Fibroblast of mammary gland (primary cell): ENCODE measurements around the gene SOCS3.

Source experiments
- DNase-seq: peaks from one replicate; pipeline ENCODE4 v3.0.0-alpha.2; 2010; ENCODE audit warnings: low read depth
- H3K4me3 ChIP-seq: 2 replicates; pipeline ENCODE4 v1.5.1; 2011; ENCODE audit warnings: low read depth, mild to moderate bottlenecking, low read length, moderate library complexity; ENCODE audit not compliant: control insufficient read depth
- TF ChIP-seq, protein P1 (sequence below): conservative IDR thresholded peaks from 2 replicates; pipeline ENCODE4 v1.5.1; 2011; ENCODE audit warnings: low read depth, low read length, inconsistent platforms; ENCODE audit not compliant: control insufficient read depth, insufficient read depth

Gene SOCS3

GRCh38 chr17:78324391-78325075, 35.3 kb downstream of the SOCS3 start:
- peak; percentile 89 for DNase-seq
- TF ChIP-seq, protein P1, sequence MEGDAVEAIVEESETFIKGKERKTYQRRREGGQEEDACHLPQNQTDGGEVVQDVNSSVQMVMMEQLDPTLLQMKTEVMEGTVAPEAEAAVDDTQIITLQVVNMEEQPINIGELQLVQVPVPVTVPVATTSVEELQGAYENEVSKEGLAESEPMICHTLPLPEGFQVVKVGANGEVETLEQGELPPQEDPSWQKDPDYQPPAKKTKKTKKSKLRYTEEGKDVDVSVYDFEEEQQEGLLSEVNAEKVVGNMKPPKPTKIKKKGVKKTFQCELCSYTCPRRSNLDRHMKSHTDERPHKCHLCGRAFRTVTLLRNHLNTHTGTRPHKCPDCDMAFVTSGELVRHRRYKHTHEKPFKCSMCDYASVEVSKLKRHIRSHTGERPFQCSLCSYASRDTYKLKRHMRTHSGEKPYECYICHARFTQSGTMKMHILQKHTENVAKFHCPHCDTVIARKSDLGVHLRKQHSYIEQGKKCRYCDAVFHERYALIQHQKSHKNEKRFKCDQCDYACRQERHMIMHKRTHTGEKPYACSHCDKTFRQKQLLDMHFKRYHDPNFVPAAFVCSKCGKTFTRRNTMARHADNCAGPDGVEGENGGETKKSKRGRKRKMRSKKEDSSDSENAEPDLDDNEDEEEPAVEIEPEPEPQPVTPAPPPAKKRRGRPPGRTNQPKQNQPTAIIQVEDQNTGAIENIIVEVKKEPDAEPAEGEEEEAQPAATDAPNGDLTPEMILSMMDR: no peak
- H3K4me3 ChIP-seq: no peak overlapping the region

- DNase-seq: no peak
- no peak overlapping the region for H3K4me3 ChIP-seq
- TF ChIP-seq, protein P1: no peak
These were observed 36.0 kb downstream of the SOCS3 start for GRCh38 chr17:78323826-78324390.

DNA sequence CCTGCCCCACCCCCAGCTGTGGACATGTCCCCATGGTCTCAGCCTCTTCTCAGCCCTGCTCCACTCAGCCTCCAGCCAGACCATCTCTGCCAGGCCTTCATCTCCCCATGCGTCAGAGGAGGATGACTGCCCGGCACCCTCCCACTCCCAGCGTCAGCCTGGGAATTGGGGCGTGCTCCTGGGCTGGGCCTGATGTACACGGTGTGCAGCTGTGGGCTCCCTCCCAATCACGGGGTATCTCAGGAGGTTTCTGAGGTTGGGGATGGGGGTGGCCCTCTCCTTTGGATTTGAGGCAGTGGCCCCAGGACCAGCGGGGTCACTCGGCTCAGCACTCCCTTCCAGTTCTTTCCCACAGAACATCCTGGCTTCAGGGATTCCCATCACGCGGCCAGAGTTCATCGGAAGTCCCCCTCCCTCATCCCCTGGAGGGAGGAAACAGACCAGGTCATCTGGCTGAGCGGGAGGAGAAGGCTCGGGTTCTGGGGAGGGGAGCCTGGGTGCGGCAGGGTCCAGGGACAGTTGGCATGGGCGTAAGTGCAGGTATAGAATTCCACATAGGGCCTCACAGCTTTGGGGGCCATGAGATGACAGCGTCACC, 36.9 kb downstream of the SOCS3 start:
- peak; percentile 95 for DNase-seq
- TF ChIP-seq, protein P1: no peak
- H3K4me3 ChIP-seq: no peak overlapping the region

- DNase-seq: no peak
- H3K4me3 ChIP-seq: no peak overlapping the region
- TF ChIP-seq, protein P1: no peak
These were observed 37.5 kb downstream of the SOCS3 start for GRCh38 chr17:78322327-78322857.

GRCh38 chr17:78318843-78319242, 41.0 kb downstream of the SOCS3 start:
- TF ChIP-seq, protein P1: no peak
- H3K4me3 ChIP-seq: no peak overlapping the region

DNA sequence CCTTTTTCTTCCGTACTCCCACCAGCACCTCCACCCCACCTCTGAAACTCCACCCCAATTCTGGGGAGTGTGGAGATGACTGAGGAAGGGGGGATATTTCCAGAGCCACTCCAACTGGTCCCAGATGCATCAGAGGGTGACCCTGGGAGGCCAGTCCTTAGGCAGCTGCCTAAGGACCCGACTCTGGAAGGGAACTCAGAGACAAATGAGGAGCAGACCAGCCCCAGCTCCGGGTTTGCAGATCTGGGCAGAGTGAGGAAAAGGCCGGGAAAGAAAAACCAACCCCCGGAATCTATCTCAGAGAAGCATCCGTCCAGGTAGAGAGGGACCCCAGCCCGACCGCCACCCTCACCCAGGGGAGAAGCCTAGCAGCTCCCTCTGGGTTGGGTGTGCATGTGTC, 41.5 kb downstream of the SOCS3 start:
- no peak for DNase-seq
- TF ChIP-seq, protein P1: no peak
- no peak overlapping the region for H3K4me3 ChIP-seq

More at GRCh38 chr17:78318843-78319242, 41.0 kb downstream of the SOCS3 start:
- DNase-seq: no peak
